ENCODE results near the gene NFAM1. TPM values are rescaled to one million over a fixed set of nuclear protein-coding genes. Genes with fewer than 3 reads are reported as not detected.

Gene NFAM1
- total and polyA plus RNA-seq, 7 donors, result 0.08 to 1.1 (median 0.30) TPM

DNA sequence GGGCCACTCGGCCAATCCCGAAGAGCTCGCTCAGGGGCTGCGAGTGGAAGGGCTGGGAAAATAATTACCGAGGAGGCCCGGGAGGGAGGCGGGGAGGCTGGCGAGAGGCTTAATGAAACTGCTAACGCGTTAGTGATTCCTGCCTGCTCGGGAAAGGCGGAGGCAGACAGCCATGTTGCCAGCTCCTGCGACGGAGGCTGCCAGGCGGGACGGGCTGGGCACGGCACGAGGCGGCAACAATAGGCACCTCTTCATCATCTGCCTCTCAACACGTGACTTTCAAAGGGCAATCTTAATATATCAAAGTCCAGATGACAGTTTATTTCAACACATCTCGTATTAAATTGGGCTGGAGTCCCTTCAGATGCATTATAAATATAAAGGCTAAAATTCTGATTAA lies 93.7 kb downstream of the NFAM1 start:
- no peak overlapping the region for H3K4me3 ChIP-seq
- no peaks in the 10 kb centered on the region for H3K9me3 ChIP-seq
- no peaks in the 10 kb centered on the region for H3K4me1 ChIP-seq
- 23 to 31% (median 31%) methylated on average over 21 of the region's 21 CpGs for WGBS, 3 donors
- no peaks in the 10 kb centered on the region for H3K36me3 ChIP-seq (ENCODE audit: insufficient read depth in 1 of 2, low read depth in 1 of 2)
- DNase-seq, result no peak
- ATAC-seq, result peak in 2 of 4 donors; percentile 45 to 57
- intact Hi-C loops (cut with DNase I), result no loop called here
- no peak overlapping the region for H3K27ac ChIP-seq
- peaks cover 0 to 24% (median 17%) of the 10 kb centered on the region in 3 donors for H3K27me3 ChIP-seq (ENCODE audit: insufficient read depth in 3 of 3, low read length in 2 of 3)
- TF ChIP-seq, protein P1, sequence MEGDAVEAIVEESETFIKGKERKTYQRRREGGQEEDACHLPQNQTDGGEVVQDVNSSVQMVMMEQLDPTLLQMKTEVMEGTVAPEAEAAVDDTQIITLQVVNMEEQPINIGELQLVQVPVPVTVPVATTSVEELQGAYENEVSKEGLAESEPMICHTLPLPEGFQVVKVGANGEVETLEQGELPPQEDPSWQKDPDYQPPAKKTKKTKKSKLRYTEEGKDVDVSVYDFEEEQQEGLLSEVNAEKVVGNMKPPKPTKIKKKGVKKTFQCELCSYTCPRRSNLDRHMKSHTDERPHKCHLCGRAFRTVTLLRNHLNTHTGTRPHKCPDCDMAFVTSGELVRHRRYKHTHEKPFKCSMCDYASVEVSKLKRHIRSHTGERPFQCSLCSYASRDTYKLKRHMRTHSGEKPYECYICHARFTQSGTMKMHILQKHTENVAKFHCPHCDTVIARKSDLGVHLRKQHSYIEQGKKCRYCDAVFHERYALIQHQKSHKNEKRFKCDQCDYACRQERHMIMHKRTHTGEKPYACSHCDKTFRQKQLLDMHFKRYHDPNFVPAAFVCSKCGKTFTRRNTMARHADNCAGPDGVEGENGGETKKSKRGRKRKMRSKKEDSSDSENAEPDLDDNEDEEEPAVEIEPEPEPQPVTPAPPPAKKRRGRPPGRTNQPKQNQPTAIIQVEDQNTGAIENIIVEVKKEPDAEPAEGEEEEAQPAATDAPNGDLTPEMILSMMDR (IDR thresholded peaks at IDR 0.05), result no peak

DNA sequence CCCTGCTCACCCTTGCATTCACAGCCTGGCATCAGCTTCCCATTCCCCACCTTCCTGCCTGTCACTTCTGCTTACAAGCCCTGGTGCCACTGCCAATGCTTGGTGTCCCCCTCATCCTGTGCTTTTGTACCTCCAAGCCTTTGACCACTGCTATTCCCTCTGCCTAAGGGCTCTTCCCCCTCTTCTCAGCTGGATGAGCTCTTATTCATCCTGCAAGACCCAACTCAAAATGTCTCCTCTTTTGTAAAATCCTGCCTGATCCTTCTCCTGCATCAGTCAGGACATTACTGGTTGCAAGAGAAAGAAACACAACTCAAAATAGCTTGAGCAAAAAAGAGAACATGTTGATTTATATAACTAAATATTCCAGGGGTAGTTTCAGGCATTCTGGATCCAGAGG lies 94.8 kb downstream of the NFAM1 start:
- Histone ChIP-seq H3K9me3 (no peaks in the 10 kb centered on the region), H3K27ac (no peak overlapping the region), H3K4me3 (no peak overlapping the region), H3K27me3 (ENCODE audit: insufficient read depth in 3 of 3, low read length in 2 of 3) (peaks cover 0 to 19% (median 13%) of the 10 kb centered on the region in 3 donors), H3K4me1 (no peaks in the 10 kb centered on the region), H3K36me3 (ENCODE audit: insufficient read depth in 1 of 2, low read depth in 1 of 2) (no peaks in the 10 kb centered on the region)
- no peak for DNase-seq
- ATAC-seq, result no peak
- intact Hi-C loops (cut with DNase I), result no loop called here
- TF ChIP-seq, protein P1 (IDR thresholded peaks at IDR 0.05), result no peak

DNA sequence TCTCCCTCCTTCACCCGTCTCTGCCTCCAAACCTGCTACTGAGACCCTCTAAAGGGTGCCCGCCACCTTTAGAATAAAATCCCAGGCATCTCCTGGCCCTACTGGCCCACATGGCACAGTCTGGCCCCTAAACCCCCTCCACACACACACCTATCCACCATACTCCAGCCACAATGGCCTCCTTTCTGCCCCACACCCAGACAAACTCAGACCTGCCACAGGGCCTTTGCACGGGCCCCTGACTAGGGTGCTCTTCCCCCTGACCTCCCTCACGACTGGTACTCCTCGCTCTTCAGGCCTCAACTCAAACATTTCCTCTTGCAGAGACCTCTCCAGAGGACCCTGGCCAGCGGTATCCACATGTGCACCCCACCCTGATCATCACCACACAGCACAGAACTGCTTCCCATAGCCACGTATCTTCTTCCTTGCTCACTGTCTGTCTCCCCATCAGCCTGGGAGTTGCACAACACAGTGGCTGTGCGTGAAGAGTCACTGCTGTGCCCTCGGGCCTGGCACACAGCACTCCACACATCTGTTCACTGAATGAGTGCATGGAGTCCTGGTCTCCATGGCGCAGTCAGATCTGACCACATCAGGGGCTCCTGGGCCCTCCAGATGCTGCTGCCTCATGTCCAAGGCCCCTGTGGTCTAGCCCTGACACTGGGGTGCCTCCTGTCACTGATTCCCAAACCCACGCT lies 95.5 kb downstream of the NFAM1 start:
- no peaks in the 10 kb centered on the region for H3K9me3 ChIP-seq
- H3K27ac ChIP-seq, result no peak overlapping the region
- intact Hi-C loops (cut with DNase I), result no loop called here
- H3K4me3 ChIP-seq, result no peak overlapping the region
- no peaks in the 10 kb centered on the region for H3K36me3 ChIP-seq (ENCODE audit: insufficient read depth in 1 of 2, low read depth in 1 of 2)
- ATAC-seq (no peak), DNase-seq (no peak)
- no peaks in the 10 kb centered on the region for H3K4me1 ChIP-seq
- H3K27me3 ChIP-seq (ENCODE audit: insufficient read depth in 3 of 3, low read length in 2 of 3), result peaks cover 0 to 20% (median 15%) of the 10 kb centered on the region in 3 donors
- TF ChIP-seq, protein P1 (IDR thresholded peaks at IDR 0.05), result no peak
- WGBS, 3 donors, result 88 to 90% (median 90%) methylated on average over 11 of the region's 11 CpGs

DNA sequence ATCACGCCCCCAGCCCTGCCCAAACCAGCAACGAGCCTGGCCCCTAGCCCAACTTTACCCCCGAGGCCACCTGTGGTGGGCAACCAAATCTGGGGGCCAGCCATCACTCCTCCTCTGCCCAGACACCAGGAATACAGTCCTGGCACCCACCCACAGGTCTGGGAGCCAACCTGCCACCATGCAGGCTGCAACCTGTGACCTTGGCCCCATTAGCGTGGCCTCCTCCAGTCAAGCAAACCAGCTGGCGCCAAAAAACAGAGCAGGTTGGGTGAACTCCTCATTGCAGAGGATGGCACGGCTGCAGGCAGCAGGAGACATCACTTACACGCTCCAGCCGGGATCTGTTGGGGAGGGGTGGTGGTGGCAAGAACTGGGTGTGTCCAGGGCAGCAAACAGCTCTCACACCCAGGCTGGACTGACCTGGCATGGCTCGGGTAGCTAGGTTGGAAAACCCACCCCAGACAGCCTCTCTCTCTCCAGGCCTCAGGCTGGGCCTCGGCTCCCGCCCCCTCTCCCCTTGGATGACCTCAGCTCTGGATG lies 96.3 kb downstream of the NFAM1 start:
- Histone ChIP-seq H3K27ac (no peak overlapping the region), H3K9me3 (no peaks in the 10 kb centered on the region), H3K4me3 (no peak overlapping the region), H3K4me1 (no peaks in the 10 kb centered on the region), H3K36me3 (ENCODE audit: insufficient read depth in 1 of 2, low read depth in 1 of 2) (no peaks in the 10 kb centered on the region), H3K27me3 (ENCODE audit: insufficient read depth in 3 of 3, low read length in 2 of 3) (peaks cover 0 to 21% (median 12%) of the 10 kb centered on the region in 3 donors)
- no peak for ATAC-seq
- WGBS, 3 donors, result 59 to 65% (median 60%) methylated on average over 9 to 11 of the region's 11 CpGs
- intact Hi-C loops (cut with DNase I), result no loop called here
- TF ChIP-seq, protein P1 (IDR thresholded peaks at IDR 0.05), result no peak
- no peak for DNase-seq
